HEK293 (cell line): ENCODE data around the gene PCDHA8.

Experiments
- BCL11A ChIP-seq: fragments of 450-650 bp; formaldehyde crosslinking; IDR thresholded peaks from 2 replicates; pipeline ENCODE4 v1.5.1; 2016; ENCODE audit warnings: low read depth, missing biosample characterization, missing genetic modification characterization
- RBAK ChIP-seq: fragments of 450-650 bp; formaldehyde crosslinking; IDR thresholded peaks from 2 replicates; pipeline ENCODE4 v1.5.1; 2016; ENCODE audit warnings: missing biosample characterization, missing genetic modification characterization
- ZNF624 ChIP-seq: fragments of 450-650 bp; formaldehyde crosslinking; IDR thresholded peaks from 2 replicates; pipeline ENCODE4 v1.5.1; 2017; ENCODE audit warnings: missing biosample characterization, missing genetic modification characterization
- TF ChIP-seq, protein P1 (sequence below): fragments of 450-650 bp; formaldehyde crosslinking; IDR thresholded peaks from 2 replicates; pipeline ENCODE4 v1.5.1; 2016; ENCODE audit warnings: missing biosample characterization, missing genetic modification characterization
- TF ChIP-seq, protein P2 (sequence below): fragments of 450-650 bp; formaldehyde crosslinking; IDR thresholded peaks from 2 replicates; pipeline ENCODE4 v1.5.1; 2016; ENCODE audit warnings: missing biosample characterization, missing genetic modification characterization
- TF ChIP-seq, protein P3 (sequence below): fragments of 450-650 bp; formaldehyde crosslinking; IDR thresholded peaks from 2 replicates; pipeline ENCODE4; 2016; ENCODE audit warnings: missing biosample characterization, missing genetic modification characterization

DNA sequence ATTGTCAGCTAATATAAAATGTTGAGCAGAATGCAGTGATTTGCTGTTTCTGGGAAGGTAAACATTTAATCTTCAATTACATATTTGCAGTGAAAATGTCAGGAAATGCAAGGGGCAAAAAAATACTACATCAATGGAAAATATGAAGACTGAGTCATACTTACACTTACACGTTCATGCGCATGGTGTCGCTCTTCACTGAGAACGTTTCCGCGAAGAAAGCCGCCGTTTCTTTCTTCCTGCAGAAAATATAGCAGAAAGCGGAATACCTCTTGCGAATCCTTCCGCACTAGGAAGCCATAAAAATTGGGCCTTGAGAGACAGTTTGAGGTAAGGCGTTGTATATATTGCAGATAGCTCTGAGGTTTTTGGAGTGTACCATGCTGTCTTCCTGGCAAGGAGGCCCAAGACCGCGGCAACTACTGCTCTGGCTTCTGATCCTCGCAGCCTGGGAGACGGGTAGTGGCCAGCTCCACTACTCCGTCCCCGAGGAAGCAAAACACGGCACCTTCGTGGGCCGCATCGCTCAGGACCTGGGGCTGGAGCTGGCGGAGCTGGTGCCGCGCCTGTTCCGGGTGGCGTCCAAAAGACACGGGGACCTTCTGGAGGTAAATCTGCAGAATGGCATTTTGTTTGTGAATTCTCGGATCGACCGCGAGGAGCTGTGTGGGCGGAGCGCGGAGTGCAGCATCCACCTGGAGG lies 41.1 kb downstream of the PCDHA8 start, which contains the start of gene PCDHA13:
- TF ChIP-seq, protein P1, sequence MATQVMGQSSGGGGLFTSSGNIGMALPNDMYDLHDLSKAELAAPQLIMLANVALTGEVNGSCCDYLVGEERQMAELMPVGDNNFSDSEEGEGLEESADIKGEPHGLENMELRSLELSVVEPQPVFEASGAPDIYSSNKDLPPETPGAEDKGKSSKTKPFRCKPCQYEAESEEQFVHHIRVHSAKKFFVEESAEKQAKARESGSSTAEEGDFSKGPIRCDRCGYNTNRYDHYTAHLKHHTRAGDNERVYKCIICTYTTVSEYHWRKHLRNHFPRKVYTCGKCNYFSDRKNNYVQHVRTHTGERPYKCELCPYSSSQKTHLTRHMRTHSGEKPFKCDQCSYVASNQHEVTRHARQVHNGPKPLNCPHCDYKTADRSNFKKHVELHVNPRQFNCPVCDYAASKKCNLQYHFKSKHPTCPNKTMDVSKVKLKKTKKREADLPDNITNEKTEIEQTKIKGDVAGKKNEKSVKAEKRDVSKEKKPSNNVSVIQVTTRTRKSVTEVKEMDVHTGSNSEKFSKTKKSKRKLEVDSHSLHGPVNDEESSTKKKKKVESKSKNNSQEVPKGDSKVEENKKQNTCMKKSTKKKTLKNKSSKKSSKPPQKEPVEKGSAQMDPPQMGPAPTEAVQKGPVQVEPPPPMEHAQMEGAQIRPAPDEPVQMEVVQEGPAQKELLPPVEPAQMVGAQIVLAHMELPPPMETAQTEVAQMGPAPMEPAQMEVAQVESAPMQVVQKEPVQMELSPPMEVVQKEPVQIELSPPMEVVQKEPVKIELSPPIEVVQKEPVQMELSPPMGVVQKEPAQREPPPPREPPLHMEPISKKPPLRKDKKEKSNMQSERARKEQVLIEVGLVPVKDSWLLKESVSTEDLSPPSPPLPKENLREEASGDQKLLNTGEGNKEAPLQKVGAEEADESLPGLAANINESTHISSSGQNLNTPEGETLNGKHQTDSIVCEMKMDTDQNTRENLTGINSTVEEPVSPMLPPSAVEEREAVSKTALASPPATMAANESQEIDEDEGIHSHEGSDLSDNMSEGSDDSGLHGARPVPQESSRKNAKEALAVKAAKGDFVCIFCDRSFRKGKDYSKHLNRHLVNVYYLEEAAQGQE (tag by site-specific recombination), result no peak
- TF ChIP-seq RBAK (tag by site-specific recombination), result no peak
- TF ChIP-seq, protein P2, sequence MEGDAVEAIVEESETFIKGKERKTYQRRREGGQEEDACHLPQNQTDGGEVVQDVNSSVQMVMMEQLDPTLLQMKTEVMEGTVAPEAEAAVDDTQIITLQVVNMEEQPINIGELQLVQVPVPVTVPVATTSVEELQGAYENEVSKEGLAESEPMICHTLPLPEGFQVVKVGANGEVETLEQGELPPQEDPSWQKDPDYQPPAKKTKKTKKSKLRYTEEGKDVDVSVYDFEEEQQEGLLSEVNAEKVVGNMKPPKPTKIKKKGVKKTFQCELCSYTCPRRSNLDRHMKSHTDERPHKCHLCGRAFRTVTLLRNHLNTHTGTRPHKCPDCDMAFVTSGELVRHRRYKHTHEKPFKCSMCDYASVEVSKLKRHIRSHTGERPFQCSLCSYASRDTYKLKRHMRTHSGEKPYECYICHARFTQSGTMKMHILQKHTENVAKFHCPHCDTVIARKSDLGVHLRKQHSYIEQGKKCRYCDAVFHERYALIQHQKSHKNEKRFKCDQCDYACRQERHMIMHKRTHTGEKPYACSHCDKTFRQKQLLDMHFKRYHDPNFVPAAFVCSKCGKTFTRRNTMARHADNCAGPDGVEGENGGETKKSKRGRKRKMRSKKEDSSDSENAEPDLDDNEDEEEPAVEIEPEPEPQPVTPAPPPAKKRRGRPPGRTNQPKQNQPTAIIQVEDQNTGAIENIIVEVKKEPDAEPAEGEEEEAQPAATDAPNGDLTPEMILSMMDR (tag by site-specific recombination), result no peak
- TF ChIP-seq, protein P3, sequence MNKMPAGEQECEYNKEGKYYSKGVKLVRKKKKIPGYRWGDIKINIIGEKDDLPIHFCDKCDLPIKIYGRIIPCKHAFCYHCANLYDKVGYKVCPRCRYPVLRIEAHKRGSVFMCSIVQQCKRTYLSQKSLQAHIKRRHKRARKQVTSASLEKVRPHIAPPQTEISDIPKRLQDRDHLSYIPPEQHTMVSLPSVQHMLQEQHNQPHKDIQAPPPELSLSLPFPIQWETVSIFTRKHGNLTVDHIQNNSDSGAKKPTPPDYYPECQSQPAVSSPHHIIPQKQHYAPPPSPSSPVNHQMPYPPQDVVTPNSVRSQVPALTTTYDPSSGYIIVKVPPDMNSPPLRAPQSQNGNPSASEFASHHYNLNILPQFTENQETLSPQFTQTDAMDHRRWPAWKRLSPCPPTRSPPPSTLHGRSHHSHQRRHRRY (tag by site-specific recombination), result no peak
- no peak for TF ChIP-seq ZNF624 (tag by site-specific recombination)
- no peak for TF ChIP-seq BCL11A (tag by site-specific recombination)
